Measurements from ENCODE around the gene RIBC2.

The RIBC2 gene

DNA sequence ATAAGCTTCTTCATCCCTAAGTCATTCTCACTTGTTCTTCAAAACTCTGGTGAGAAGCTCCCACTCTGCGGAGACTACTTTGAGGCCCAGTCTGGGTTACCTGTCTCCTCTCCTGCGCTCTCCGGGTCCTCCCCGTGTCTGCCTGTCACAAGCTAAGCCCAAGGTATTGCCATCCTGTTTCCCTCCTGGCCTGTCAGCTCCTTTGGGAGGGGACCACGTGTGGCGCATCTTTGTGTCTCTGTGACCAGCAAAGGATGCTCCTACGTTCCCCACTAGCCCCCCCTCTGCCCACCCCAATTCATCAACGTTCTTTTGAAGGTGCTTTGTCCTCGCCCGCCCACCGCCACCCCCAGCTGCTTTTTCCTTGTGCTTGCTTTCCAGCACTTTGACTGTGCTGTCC is 57.4 kb downstream of the RIBC2 start:
- TF ChIP-seq SIN3A (IDR thresholded peaks at IDR 0.05; ENCODE audit: borderline replicate concordance, insufficient read depth, low read length) (no peak), FOXP2 (optimal IDR thresholded peaks at IDR 0.05; ENCODE audit: borderline replicate concordance, extremely low read depth, extremely low read length, insufficient read depth) (no peak), POLR2AphosphoS5 (IDR thresholded peaks at IDR 0.05; ENCODE audit: low read depth, low read length) (no peak), TAF1 (IDR thresholded peaks at IDR 0.05; ENCODE audit: borderline replicate concordance, insufficient read depth, low read length) (no peak)
- TF ChIP-seq, protein P1, sequence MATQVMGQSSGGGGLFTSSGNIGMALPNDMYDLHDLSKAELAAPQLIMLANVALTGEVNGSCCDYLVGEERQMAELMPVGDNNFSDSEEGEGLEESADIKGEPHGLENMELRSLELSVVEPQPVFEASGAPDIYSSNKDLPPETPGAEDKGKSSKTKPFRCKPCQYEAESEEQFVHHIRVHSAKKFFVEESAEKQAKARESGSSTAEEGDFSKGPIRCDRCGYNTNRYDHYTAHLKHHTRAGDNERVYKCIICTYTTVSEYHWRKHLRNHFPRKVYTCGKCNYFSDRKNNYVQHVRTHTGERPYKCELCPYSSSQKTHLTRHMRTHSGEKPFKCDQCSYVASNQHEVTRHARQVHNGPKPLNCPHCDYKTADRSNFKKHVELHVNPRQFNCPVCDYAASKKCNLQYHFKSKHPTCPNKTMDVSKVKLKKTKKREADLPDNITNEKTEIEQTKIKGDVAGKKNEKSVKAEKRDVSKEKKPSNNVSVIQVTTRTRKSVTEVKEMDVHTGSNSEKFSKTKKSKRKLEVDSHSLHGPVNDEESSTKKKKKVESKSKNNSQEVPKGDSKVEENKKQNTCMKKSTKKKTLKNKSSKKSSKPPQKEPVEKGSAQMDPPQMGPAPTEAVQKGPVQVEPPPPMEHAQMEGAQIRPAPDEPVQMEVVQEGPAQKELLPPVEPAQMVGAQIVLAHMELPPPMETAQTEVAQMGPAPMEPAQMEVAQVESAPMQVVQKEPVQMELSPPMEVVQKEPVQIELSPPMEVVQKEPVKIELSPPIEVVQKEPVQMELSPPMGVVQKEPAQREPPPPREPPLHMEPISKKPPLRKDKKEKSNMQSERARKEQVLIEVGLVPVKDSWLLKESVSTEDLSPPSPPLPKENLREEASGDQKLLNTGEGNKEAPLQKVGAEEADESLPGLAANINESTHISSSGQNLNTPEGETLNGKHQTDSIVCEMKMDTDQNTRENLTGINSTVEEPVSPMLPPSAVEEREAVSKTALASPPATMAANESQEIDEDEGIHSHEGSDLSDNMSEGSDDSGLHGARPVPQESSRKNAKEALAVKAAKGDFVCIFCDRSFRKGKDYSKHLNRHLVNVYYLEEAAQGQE (IDR thresholded peaks at IDR 0.05; ENCODE audit: insufficient read depth in 1 of 2, low read depth in 2 of 2, low read length in 2 of 2), result no peak

- TF ChIP-seq, protein P1 (IDR thresholded peaks at IDR 0.05; ENCODE audit: insufficient read depth in 1 of 2, low read depth in 2 of 2, low read length in 2 of 2), result no peak
- TF ChIP-seq SIN3A (IDR thresholded peaks at IDR 0.05; ENCODE audit: borderline replicate concordance, insufficient read depth, low read length), result no peak
- no peak for TF ChIP-seq FOXP2 (optimal IDR thresholded peaks at IDR 0.05; ENCODE audit: borderline replicate concordance, extremely low read depth, extremely low read length, insufficient read depth)
- TF ChIP-seq TAF1 (IDR thresholded peaks at IDR 0.05; ENCODE audit: borderline replicate concordance, insufficient read depth, low read length), result no peak
- no peak for TF ChIP-seq POLR2AphosphoS5 (IDR thresholded peaks at IDR 0.05; ENCODE audit: low read depth, low read length)
Measured at GRCh38 chr22:45472426-45472825, 58.9 kb downstream of the RIBC2 start.

DNA sequence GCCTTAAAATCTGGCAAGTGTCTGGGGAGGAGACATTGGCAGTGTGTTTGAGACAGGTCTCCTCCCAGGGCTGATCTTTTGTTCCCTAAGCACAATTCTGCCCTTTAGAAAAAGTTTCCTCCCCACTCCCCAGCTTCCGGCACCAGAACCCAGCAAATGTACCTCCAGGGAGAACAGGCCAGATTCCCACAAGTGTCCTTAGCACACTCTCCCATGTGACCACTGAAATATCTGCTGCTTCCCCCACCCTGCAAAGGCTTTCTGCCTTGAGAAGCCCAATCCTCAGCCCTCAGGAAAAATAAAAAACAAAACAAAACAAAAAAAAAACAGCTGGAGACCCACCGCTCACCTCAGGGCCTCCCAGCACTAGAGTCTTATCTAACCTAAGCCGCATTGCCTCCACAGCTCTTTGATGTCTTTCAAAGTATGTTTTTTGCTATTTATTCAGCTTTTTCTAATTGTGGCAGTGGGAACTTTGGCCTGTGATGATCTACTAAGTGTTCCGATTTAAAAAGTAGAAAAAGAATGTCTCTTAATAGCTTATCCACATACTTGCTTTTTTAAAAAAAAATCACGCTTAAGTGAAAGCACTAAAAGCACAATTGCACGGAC is 60.2 kb downstream of the RIBC2 start:
- TF ChIP-seq TAF1 (IDR thresholded peaks at IDR 0.05; ENCODE audit: borderline replicate concordance, insufficient read depth, low read length) (no peak), POLR2AphosphoS5 (IDR thresholded peaks at IDR 0.05; ENCODE audit: low read depth, low read length) (no peak), FOXP2 (optimal IDR thresholded peaks at IDR 0.05; ENCODE audit: borderline replicate concordance, extremely low read depth, extremely low read length, insufficient read depth) (no peak)

DNA sequence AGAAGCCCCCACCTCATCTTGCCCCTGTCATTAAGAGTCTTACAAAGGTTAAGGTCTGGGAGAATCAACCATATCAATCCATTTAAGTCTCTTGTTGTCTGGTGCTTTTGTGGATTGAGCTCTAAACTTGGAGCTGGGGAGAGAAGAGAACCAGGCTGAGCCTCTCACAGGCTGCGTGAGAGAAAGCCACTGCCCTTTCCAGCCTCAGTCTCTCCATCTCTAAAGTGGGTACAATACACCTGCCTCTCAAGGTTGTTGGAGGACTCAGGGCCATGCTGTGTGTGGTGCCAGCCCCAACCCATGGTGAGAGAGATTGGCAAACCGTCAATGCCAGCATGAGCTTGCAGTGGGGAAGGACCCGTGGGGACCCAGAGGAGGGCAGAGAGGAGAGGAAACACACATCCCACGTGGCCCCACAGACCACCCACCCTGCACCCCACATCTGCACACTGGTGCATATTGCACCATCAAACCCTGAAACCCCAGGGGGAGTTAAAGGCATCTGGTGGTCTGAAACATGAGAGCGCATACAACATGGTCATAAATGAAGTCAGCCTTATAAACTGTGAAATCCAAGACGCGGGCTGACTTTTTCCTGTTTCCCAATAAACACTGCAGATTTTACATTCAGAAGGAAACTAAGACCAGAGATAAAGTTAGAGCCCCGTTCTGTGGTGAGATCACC is 61.7 kb downstream of the RIBC2 start:
- TF ChIP-seq POLR2AphosphoS5 (IDR thresholded peaks at IDR 0.05; ENCODE audit: low read depth, low read length) (no peak), TAF1 (IDR thresholded peaks at IDR 0.05; ENCODE audit: borderline replicate concordance, insufficient read depth, low read length) (no peak)
- TF ChIP-seq, protein P1 (IDR thresholded peaks at IDR 0.05; ENCODE audit: insufficient read depth in 1 of 2, low read depth in 2 of 2, low read length in 2 of 2), result no peak

DNA sequence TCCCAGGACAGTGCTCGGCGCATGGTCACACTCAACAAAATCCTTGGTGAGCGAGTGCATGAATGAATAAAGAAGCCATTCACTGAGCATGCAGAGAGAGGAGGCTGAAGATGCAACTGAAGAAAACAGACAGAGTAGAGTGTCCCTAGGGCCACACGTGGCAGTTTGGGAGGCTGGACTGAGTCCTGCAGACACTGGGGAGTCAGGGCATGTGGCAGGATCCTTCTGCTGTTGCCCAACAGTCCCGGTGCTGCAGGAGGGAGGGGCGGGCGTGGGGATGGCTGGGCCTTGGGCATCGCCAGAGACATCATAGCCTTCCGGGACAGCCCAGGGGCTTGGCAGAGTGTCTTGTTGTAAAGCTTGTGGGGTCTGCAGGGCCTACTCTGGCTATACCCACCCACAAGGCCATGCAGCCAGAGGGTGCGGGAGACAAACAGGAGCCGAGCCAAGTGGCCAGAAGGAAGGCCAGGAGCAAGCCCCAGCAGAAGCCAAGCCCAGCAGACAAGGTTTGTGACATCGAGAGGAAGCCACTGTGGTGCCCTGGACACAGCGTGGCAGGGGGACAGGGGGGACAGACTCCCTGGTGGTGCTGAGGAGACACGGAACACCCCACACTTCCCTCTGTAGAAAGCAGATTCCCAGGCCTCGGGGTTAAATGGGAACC is 62.5 kb downstream of the RIBC2 start:
- TF ChIP-seq TAF1 (IDR thresholded peaks at IDR 0.05; ENCODE audit: borderline replicate concordance, insufficient read depth, low read length) (no peak), FOXP2 (optimal IDR thresholded peaks at IDR 0.05; ENCODE audit: borderline replicate concordance, extremely low read depth, extremely low read length, insufficient read depth) (no peak), SIN3A (IDR thresholded peaks at IDR 0.05; ENCODE audit: borderline replicate concordance, insufficient read depth, low read length) (no peak), POLR2AphosphoS5 (IDR thresholded peaks at IDR 0.05; ENCODE audit: low read depth, low read length) (no peak)
- TF ChIP-seq, protein P1 (IDR thresholded peaks at IDR 0.05; ENCODE audit: insufficient read depth in 1 of 2, low read depth in 2 of 2, low read length in 2 of 2), result no peak

All from PFSK-1 (cell line).